Ovary (tissue), 9 donors: Measurements from ENCODE around the gene PNMA5. TPM values are rescaled to one million over a fixed set of nuclear protein-coding genes. Genes with fewer than 3 reads are reported as not detected.

Experiments
- DNase-seq, 5 donors: peaks; one replicate each; pipeline ENCODE4 v3.0.0-alpha.2; 2019 to 2020
- H3K27ac ChIP-seq, 2 donors: fragments of 200-600 bp; one replicate each; pipeline versions ENCODE4 v1.5.1 to v1.8.0; 2019 to 2022
- H3K27me3 ChIP-seq: fragments of 200-600 bp; one replicate; pipeline ENCODE4 v1.8.0; 2022
- H3K36me3 ChIP-seq: fragments of 200-600 bp; sonication (generic); one replicate; pipeline ENCODE4 v1.5.1; 2019
- H3K4me1 ChIP-seq: one replicate; pipeline ENCODE4 v1.8.1; 2013; ENCODE audit warnings: mild to moderate bottlenecking, moderate library complexity; ENCODE audit not compliant: insufficient read depth
- H3K4me3 ChIP-seq: fragments of 200-600 bp; sonication (generic); one replicate; pipeline ENCODE4 v1.5.1; 2017
- H3K9me3 ChIP-seq, 2 donors: fragments of 200-600 bp in 1 of 2; sonication (generic) in 1 of 2; one replicate each; pipeline versions ENCODE4 v1.5.1 to v1.8.1; 2013 to 2019; ENCODE audit warnings: mild to moderate bottlenecking in 1 of 2, moderate library complexity in 1 of 2
- CTCF ChIP-seq, 3 donors: fragments of 450-650 bp in 2 of 3; fragments of 200-600 bp in 1 of 3; IDR thresholded peaks; one replicate each; pipeline versions ENCODE4 v1.5.1 to v1.8.0; 2016 to 2022; ENCODE audit warnings: antibody characterized with exemption in 3 of 3, mild to moderate bottlenecking in 1 of 3
- EP300 ChIP-seq: sonication (generic); formaldehyde crosslinking; IDR thresholded peaks from one replicate; pipeline ENCODE4 v1.6.1; 2017; ENCODE audit warnings: antibody characterized with exemption
- POLR2A ChIP-seq: fragments of 450-650 bp; IDR thresholded peaks from one replicate; pipeline ENCODE4 v1.6.1; 2017; ENCODE audit warnings: antibody characterized with exemption, mild to moderate bottlenecking, moderate library complexity
- WGBS, 3 donors: extraction: QIAGEN DNeasy Blood & Tissue Kit in 1 of 3; methylation state at CpG; one replicate each; pipeline versions ENCODE4 v1.1.5 to v1.1.7; 2013 to 2017; 5-methylcytosine and 5-hydroxymethylcytosine counted together
- intact Hi-C, 4 donors: fragments of 100-400 bp; cut with DNase I; formaldehyde crosslinking; loops; one replicate each; pipeline versions ENCODE4 v1.11.0 to v1.15.1; 2022 to 2023
- polyA plus RNA-seq, 2 donors: library from polyadenylated mRNA; stranded (reverse); fragments of 200-250 nt in 1 of 2; fragments of 350-450 nt in 1 of 2; fragmentation: Illumina TruSeq in 1 of 2; extraction: RNeasy Lipid Tissue Mini Kit (QIAGEN cat#74804) in 1 of 2; gene quantifications; one replicate each; pipeline ENCODE4 v1.2.3, GENCODE V29; 2013 to 2014
- total RNA-seq, 7 donors: library from RNA; depleted of rRNA in 2 of 7; stranded (reverse); fragments of >200 nt in 2 of 7; fragmentation: NEBNext Ultra II Directional in 3 of 7; extraction: Animal tissue kit (Norgen Biotek cat#: 25700) in 3 of 7; gene quantifications; one replicate each; pipeline versions ENCODE4 v1.1.0 to v1.2.4, GENCODE V29; 2016 to 2023
- donor health status: DM: no; HTN: no; CAD: no; lungs with moderate emphysema.
- donor health status: DM: no; HTN: no; CAD: no.
- donor health status: Bipolar disorder and iron deficiency.
- donor health status: DM: yes; HTN: yes; CAD: no.
- donor health status: DM: no; HTN: no; CAD: no.
- donor health status: DM: yes; HTN: yes; CAD: no.

Gene PNMA5
- total and polyA plus RNA-seq, 9 donors: 0.02 TPM; not detected in 8

- Histone ChIP-seq H3K36me3 (no peaks in the 10 kb centered on the region), H3K4me3 (no peak overlapping the region), H3K27ac (no peak overlapping the region), H3K9me3 (no peaks in the 10 kb centered on the region), H3K4me1 (peaks cover 1% of the 10 kb centered on the region), H3K27me3 (no peaks in the 10 kb centered on the region)
- 80 to 91% (median 82%) methylated on average over 1 of the region's 1 CpG for WGBS, 3 donors
- intact Hi-C loops: no loop called here
- TF ChIP-seq CTCF (IDR thresholded peaks at IDR 0.05) (no peak), EP300 (no peak), POLR2A (no peak)
- DNase-seq: no peak
Measured at GRCh38 chrX:152943826-152944225, 50.1 kb downstream of the PNMA5 start.

- DNase-seq: no peak
- H3K4me1 ChIP-seq: peaks cover 1% of the 10 kb centered on the region
- no peaks in the 10 kb centered on the region for H3K36me3 ChIP-seq
- H3K9me3 ChIP-seq: no peaks in the 10 kb centered on the region
- H3K27me3 ChIP-seq: no peaks in the 10 kb centered on the region
- 38 to 53% (median 50%) methylated on average over 11 of the region's 11 CpGs for WGBS, 3 donors
- peak overlapping the region; percentile 18 to 37 for H3K27ac ChIP-seq
- H3K4me3 ChIP-seq: peak overlapping the region; percentile 44
- no peak for TF ChIP-seq EP300
- no peak for TF ChIP-seq CTCF (IDR thresholded peaks at IDR 0.05)
- no peak for TF ChIP-seq POLR2A
- intact Hi-C loops: no loop called here
Measured at GRCh38 chrX:152942077-152942442, 51.9 kb downstream of the PNMA5 start.

GRCh38 chrX:152941328-152942076 lies 52.4 kb downstream of the PNMA5 start:
- H3K36me3 ChIP-seq: no peaks in the 10 kb centered on the region
- intact Hi-C loops: no loop called here
- peak overlapping the region; percentile 44 for H3K4me3 ChIP-seq
- 31 to 34% (median 33%) methylated on average over 60 to 70 of the region's 70 CpGs for WGBS, 3 donors
- H3K9me3 ChIP-seq: no peaks in the 10 kb centered on the region
- H3K27ac ChIP-seq: peak overlapping the region; percentile 18 to 43
- H3K4me1 ChIP-seq: peaks cover 1% of the 10 kb centered on the region
- H3K27me3 ChIP-seq: no peaks in the 10 kb centered on the region
- TF ChIP-seq CTCF (IDR thresholded peaks at IDR 0.05): peak; percentile 60 to 92 (median 90)
- TF ChIP-seq EP300: no peak
- peak; percentile 88 to 93 (median 90) for DNase-seq

Other genes starting within 250 kb of the PNMA5 start
- gene MAGEA2, start 240.3 kb downstream of the PNMA5 start, total RNA-seq: under 1 TPM in 1 of 7 donors, not detected in 6; 0.17 TPM
- not detected for gene MAGEA2, start 240.3 kb downstream of the PNMA5 start, polyA plus RNA-seq
- gene CSAG3, start 234.9 kb downstream of the PNMA5 start, total RNA-seq: not detected
- not detected for gene CSAG3, start 234.9 kb downstream of the PNMA5 start, polyA plus RNA-seq
- not detected for gene MAGEA6, start 224.4 kb downstream of the PNMA5 start, total RNA-seq
- not detected for gene MAGEA6, start 224.4 kb downstream of the PNMA5 start, polyA plus RNA-seq
- gene CETN2, start 163.4 kb downstream of the PNMA5 start, total RNA-seq: 10 to 100 TPM; 18.5 to 94.3 (median 48.1) TPM
- 100 to 1,000 TPM in 1 of 2 donors, 10 to 100 TPM in 1; 42.9 to 119 TPM for gene CETN2, start 163.4 kb downstream of the PNMA5 start, polyA plus RNA-seq
- 10 to 100 TPM in 6 of 7 donors, 1 to 10 TPM in 1; 5.0 to 33.8 (median 12.3) TPM for gene NSDHL, start 163.1 kb downstream of the PNMA5 start, total RNA-seq
- 10 to 100 TPM; 11.9 to 48.6 TPM for gene NSDHL, start 163.1 kb downstream of the PNMA5 start, polyA plus RNA-seq
- gene ZNF185, start 96.0 kb downstream of the PNMA5 start, total RNA-seq: 10 to 100 TPM in 3 of 7 donors, 1 to 10 TPM in 4; 3.5 to 26.9 (median 10.0) TPM
- gene ZNF185, start 96.0 kb downstream of the PNMA5 start, polyA plus RNA-seq: 10 to 100 TPM in 1 of 2 donors, 1 to 10 TPM in 1; 4.7 to 28.7 TPM
- 1 to 10 TPM in 3 of 7 donors, under 1 TPM in 3, not detected in 1; 0.61 to 4.3 (median 1.3) TPM for gene PNMA3, start 62.4 kb upstream of the PNMA5 start, total RNA-seq
- under 1 TPM; 0.39 to 0.63 TPM for gene PNMA3, start 62.4 kb upstream of the PNMA5 start, polyA plus RNA-seq
- 10 to 100 TPM in 2 of 7 donors, 1 to 10 TPM in 5; 2.4 to 12.0 (median 6.7) TPM for gene PNMA6A, start 78.3 kb upstream of the PNMA5 start, total RNA-seq
- 1 to 10 TPM in 1 of 2 donors, under 1 TPM in 1; 0.80 to 4.3 TPM for gene PNMA6A, start 78.3 kb upstream of the PNMA5 start, polyA plus RNA-seq
- not detected for gene MAGEA1, start 185.2 kb upstream of the PNMA5 start, total RNA-seq
- not detected for gene MAGEA1, start 185.2 kb upstream of the PNMA5 start, polyA plus RNA-seq